NB4 (cell line): ENCODE data around the gene SNX2.

ENCODE experiments used
- CTCF ChIP-seq: IDR thresholded peaks from one replicate; pipeline ENCODE4 v1.5.1; 2012; ENCODE audit warnings: low read depth, low read length
- POLR2A ChIP-seq: IDR thresholded peaks from 2 replicates; pipeline ENCODE4 v1.6.1; 2011; ENCODE audit warnings: mild to moderate bottlenecking; ENCODE audit not compliant: insufficient read length; ENCODE audit errors: extremely low read depth

DNA sequence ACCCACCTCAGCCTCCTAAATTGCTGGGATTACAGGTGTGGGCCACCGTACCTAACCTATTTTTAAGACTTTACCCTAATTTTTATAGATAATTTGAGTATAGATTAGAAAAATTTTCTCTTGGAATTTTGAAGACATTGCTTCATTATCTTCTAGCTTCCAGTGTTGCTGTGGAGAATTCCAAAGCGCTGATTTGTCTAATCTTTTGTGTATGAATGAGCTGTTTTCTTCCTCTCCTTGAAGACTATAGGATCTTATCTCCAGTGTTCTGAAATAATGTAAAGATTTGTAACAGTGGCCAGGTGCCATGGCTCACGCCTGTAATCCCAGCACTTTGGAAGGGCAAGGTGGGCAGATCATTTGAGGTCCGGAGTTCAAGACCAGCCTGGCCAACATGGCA lies 64.9 kb downstream of the SNX2 start:
- TF ChIP-seq CTCF (no peak), POLR2A (no peak)
